ENCODE results near the gene RHBDF2. TPM values are rescaled to one million over a fixed set of nuclear protein-coding genes. Genes with fewer than 3 reads are reported as not detected.

RHBDF2 gene
- total and polyA plus RNA-seq, 2 donors (not counting 1 experiment from before 2014, with no cell fraction given): 288 to 482 TPM

DNA sequence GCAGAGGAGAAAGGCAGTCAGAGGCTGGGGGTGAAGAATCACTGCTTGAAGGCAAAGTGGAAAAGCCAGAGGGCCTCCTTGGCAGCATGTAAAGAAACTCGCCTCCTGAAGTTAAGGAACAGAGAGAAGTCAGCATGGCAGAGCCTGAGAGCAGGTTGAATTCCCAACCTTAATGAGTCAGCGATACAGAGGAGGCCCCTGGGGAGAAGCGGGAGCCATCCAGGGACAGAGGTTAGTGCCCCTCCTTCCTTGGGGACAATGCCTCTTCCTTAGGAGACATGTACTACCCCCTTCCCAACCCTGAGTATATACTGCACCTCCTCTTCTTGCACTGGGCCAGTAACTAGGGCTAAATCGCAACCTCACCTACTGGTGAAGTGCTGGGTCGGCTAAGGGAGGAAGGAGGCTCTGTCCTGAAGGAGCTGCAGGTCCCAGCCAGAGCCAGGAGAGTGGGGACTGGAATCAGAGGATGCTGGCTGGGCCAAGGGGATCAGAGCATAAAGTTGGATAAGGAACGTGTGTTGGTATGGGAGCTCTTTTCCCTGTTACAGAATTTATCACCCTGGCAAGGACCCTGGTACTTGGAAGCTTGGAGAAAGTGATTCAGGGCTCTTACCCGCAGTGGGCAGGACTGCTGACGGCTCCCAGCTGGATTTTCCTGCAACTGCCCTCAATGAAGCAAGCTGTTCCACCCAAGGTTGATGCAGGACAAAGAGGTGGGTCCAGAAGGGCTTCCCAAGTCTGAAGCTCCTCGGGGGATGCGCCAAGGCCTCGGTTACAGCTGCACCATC is 39.3 kb downstream of the RHBDF2 start:
- Histone ChIP-seq H3K27ac (ENCODE audit: low read length in 2 of 2) (no peak overlapping the region), H3K36me3 (replicated peaks in 1 of 2; ENCODE audit: control extremely low read depth in 1 of 2, control insufficient read depth in 1 of 2, extremely low read depth in 1 of 2, insufficient read depth in 2 of 2, low read length in 1 of 2) (no peaks in the 10 kb centered on the region), H3K4me3 (ENCODE audit: control extremely low read depth in 1 of 5, extremely low read depth in 1 of 5, insufficient read depth in 1 of 5, low read depth in 2 of 5, low read length in 4 of 5) (no peak overlapping the region), H3K4me2 (replicated peaks; ENCODE audit: low read depth, low read length, poor library complexity, severe bottlenecking) (no peak overlapping the region), H2AFZ (ENCODE audit: insufficient read depth, low read depth, low read length, poor library complexity, severe bottlenecking) (no peak overlapping the region), H3K79me2 (ENCODE audit: control insufficient read depth, insufficient read depth, low read length) (peaks cover 12% of the 10 kb centered on the region), H4K20me1 (ENCODE audit: control insufficient read depth, insufficient read depth, low read length, poor library complexity, severe bottlenecking) (no peaks in the 10 kb centered on the region), H3K27me3 (replicated peaks in 1 of 4; ENCODE audit: control extremely low read depth in 1 of 4, control insufficient read depth in 3 of 4, insufficient read depth in 4 of 4, low read length in 3 of 4) (peaks cover 0 to 3% (median 0%) of the 10 kb centered on the region in 4 experiments), H3K9ac (ENCODE audit: low read length) (no peak overlapping the region), H3K9me3 (ENCODE audit: control extremely low read depth in 1 of 3, control insufficient read depth in 2 of 3, insufficient read depth in 1 of 3, low read length in 2 of 3) (no peaks in the 10 kb centered on the region), H3K4me1 (ENCODE audit: control insufficient read depth in 2 of 2, insufficient read depth in 2 of 2, low read length in 2 of 2) (peaks cover 12 to 16% of the 10 kb centered on the region in 2 donors)
- DNase-seq (no peak), ATAC-seq (ENCODE audit: low read depth) (no peak)
- H3K27ac Mint-ChIP-seq: peak overlapping the region; percentile 41
- WGBS (ENCODE audit: insufficient coverage): 96% methylated on average over 11 of the region's 11 CpGs
- intact Hi-C loops (cut with micrococcal nuclease): no loop called here
- no peak for TF ChIP-seq EZH2 (IDR thresholded peaks at IDR 0.05; ENCODE audit: borderline replicate concordance, insufficient read depth, low read depth, low read length, poor library complexity, severe bottlenecking)
- TF ChIP-seq, protein P1, sequence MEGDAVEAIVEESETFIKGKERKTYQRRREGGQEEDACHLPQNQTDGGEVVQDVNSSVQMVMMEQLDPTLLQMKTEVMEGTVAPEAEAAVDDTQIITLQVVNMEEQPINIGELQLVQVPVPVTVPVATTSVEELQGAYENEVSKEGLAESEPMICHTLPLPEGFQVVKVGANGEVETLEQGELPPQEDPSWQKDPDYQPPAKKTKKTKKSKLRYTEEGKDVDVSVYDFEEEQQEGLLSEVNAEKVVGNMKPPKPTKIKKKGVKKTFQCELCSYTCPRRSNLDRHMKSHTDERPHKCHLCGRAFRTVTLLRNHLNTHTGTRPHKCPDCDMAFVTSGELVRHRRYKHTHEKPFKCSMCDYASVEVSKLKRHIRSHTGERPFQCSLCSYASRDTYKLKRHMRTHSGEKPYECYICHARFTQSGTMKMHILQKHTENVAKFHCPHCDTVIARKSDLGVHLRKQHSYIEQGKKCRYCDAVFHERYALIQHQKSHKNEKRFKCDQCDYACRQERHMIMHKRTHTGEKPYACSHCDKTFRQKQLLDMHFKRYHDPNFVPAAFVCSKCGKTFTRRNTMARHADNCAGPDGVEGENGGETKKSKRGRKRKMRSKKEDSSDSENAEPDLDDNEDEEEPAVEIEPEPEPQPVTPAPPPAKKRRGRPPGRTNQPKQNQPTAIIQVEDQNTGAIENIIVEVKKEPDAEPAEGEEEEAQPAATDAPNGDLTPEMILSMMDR (IDR thresholded peaks at IDR 0.05): no peak
- POLR2A ChIA-PET: interaction anchor here (0.7 kb wide), 1 partner anchor 963 kb away, joined by 3 read pairs; no protein-coding TSS in a partner anchor
- peaks cover 14% of the 10 kb centered on the region for H3K4me1 Mint-ChIP-seq
- H3K9me3 Mint-ChIP-seq (ENCODE audit: insufficient read depth): no peaks in the 10 kb centered on the region
- CTCF ChIA-PET: interaction anchor here (1.0 to 16.1 kb wide), 5 partner anchors 36 to 158 kb away, joined by 3 to 442 read pairs (median 5); partner anchors contain the start of gene RHBDF2
- no peak overlapping the region for H3K4me3 Mint-ChIP-seq
- H3K27me3 Mint-ChIP-seq: no peaks in the 10 kb centered on the region

- H3K9me3 ChIP-seq (ENCODE audit: control extremely low read depth in 1 of 3, control insufficient read depth in 2 of 3, insufficient read depth in 1 of 3, low read length in 2 of 3): no peaks in the 10 kb centered on the region
- no peaks in the 10 kb centered on the region for H3K9me3 Mint-ChIP-seq (ENCODE audit: insufficient read depth)
- ATAC-seq (ENCODE audit: low read depth): no peak
- no peaks in the 10 kb centered on the region for H3K36me3 ChIP-seq (replicated peaks in 1 of 2; ENCODE audit: control extremely low read depth in 1 of 2, control insufficient read depth in 1 of 2, extremely low read depth in 1 of 2, insufficient read depth in 2 of 2, low read length in 1 of 2)
- H3K27me3 Mint-ChIP-seq: no peaks in the 10 kb centered on the region
- WGBS (ENCODE audit: insufficient coverage): 95% methylated on average over 4 of the region's 4 CpGs
- H3K4me1 Mint-ChIP-seq: peaks cover 2% of the 10 kb centered on the region
- intact Hi-C loops (cut with micrococcal nuclease): loop anchor here (1.0 kb wide), 1 partner anchor 47 kb away; no protein-coding TSS in a partner anchor
- no peak overlapping the region for H2AFZ ChIP-seq (ENCODE audit: insufficient read depth, low read depth, low read length, poor library complexity, severe bottlenecking)
- H3K27me3 ChIP-seq (replicated peaks in 1 of 4; ENCODE audit: control extremely low read depth in 1 of 4, control insufficient read depth in 3 of 4, insufficient read depth in 4 of 4, low read length in 3 of 4): peaks cover 0 to 3% (median 0%) of the 10 kb centered on the region in 4 experiments
- H3K27ac Mint-ChIP-seq: no peak overlapping the region
- ChIA-PET POLR2A (interaction anchor here (0.8 kb wide), 1 partner anchor 39 kb away, joined by 6 read pairs; no protein-coding TSS in a partner anchor), CTCF (interaction anchor here (0.6 to 16.1 kb wide), 25 partner anchors 7 to 1809 kb away, joined by 3 to 442 read pairs (median 6); partner anchors contain the start of genes AANAT and RHBDF2)
- H3K4me3 ChIP-seq (ENCODE audit: control extremely low read depth in 1 of 5, extremely low read depth in 1 of 5, insufficient read depth in 1 of 5, low read depth in 2 of 5, low read length in 4 of 5): no peak overlapping the region
- no peak overlapping the region for H3K9ac ChIP-seq (ENCODE audit: low read length)
- no peak overlapping the region for H3K4me2 ChIP-seq (replicated peaks; ENCODE audit: low read depth, low read length, poor library complexity, severe bottlenecking)
- no peaks in the 10 kb centered on the region for H4K20me1 ChIP-seq (ENCODE audit: control insufficient read depth, insufficient read depth, low read length, poor library complexity, severe bottlenecking)
- no peak overlapping the region for H3K27ac ChIP-seq (ENCODE audit: low read length in 2 of 2)
- TF ChIP-seq, protein P1 (IDR thresholded peaks at IDR 0.05): no peak
- no peak for TF ChIP-seq EZH2 (IDR thresholded peaks at IDR 0.05; ENCODE audit: borderline replicate concordance, insufficient read depth, low read depth, low read length, poor library complexity, severe bottlenecking)
- DNase-seq: no peak
- H3K4me3 Mint-ChIP-seq: no peak overlapping the region
- no peaks in the 10 kb centered on the region for H3K4me1 ChIP-seq (ENCODE audit: control insufficient read depth in 2 of 2, insufficient read depth in 2 of 2, low read length in 2 of 2)
- peaks cover 8% of the 10 kb centered on the region for H3K79me2 ChIP-seq (ENCODE audit: control insufficient read depth, insufficient read depth, low read length)
Observed at GRCh38 chr17:76459674-76460073, 41.5 kb downstream of the RHBDF2 start.

Data from B cell (primary cell).